Measurements from ENCODE around the gene LENEP. TPM values are rescaled to one million over a fixed set of nuclear protein-coding genes. Genes with fewer than 3 reads are reported as not detected.
A peak's percentile ranks its signal among the peaks of the same experiment; 100 is the strongest.

Gene LENEP
- total RNA-seq, 3 donors from 2014 or later, result not detected

DNA sequence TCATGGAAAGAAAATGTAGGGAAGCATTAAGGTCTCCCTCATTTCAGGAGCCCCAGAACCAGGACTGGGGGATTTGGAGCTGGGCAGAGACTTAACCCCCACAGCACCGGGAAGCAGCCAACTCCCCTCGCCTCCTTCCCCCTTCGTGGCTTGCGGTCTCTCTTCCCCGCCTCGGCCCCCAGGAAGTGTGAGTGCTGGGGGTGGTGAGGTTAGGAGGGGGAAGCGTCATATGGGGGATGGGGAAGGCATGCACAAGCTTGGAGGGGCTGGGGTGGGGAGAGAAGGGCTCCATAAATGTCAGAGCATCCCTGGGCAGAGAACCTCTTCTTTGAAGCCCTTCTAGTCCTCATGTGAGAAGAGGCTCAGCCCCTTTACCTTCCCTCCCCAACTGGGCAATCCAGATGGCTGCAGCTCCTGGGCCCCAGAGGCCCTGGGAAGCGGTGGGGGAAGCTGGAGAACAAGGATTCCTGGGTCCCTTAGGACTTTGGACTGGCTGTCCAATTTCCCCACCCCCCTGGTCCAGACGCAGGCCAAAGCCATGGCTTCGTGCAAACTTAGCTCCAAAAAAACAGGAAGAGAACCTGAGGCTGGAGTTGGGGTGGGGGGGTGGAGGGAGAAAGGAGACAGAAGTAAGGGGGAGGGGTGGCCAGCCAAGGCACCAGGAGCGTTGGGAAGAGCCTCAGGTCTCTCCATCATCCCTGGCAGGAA lies 17.0 kb downstream of the LENEP start:
- no peak for DNase-seq (ENCODE audit: low spot score in 2 of 2)
- TF ChIP-seq POLR2A (IDR thresholded peaks at IDR 0.05), result no peak
- Histone ChIP-seq H3K4me3 (peak overlapping the region; percentile 33 to 73 (median 63)), H3K27me3 (no peaks in the 10 kb centered on the region), H3K36me3 (no peaks in the 10 kb centered on the region), H3K27ac (peak overlapping the region; percentile 98 to 99), H3K4me1 (peaks cover 28 to 42% of the 10 kb centered on the region in 2 donors), H3K9me3 (no peaks in the 10 kb centered on the region)
- intact Hi-C loops (cut with DNase I; ENCODE audit: low total_unique reads), result no loop called here

DNA sequence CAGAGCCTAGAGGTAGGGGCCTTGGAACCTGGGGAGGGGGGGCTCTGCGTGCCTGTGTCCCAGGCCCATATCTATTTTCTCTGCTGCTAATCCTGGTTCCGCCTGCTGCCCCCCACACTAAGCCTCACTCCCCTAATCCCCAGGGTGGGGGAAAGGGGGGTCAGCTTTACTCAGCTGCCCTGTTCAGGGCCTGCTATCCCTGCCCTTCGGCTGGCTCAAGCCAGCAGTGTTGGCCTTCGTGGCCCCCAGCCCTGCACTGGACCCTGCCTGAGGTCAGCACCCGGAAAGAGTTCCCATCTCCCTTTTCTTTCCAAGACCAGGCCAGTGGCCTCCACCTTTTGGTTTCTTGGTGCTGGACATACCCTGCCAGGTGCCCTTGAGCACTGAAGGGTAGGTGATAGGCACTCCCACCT lies 17.6 kb downstream of the LENEP start:
- intact Hi-C loops (cut with DNase I; ENCODE audit: low total_unique reads), result no loop called here
- Histone ChIP-seq H3K36me3 (no peaks in the 10 kb centered on the region), H3K9me3 (no peaks in the 10 kb centered on the region), H3K4me3 (peak overlapping the region in 2 of 3 donors; percentile 63 to 73), H3K27me3 (no peaks in the 10 kb centered on the region), H3K4me1 (peaks cover 28 to 36% of the 10 kb centered on the region in 2 donors), H3K27ac (peak overlapping the region; percentile 98 to 99)
- TF ChIP-seq, protein P1, sequence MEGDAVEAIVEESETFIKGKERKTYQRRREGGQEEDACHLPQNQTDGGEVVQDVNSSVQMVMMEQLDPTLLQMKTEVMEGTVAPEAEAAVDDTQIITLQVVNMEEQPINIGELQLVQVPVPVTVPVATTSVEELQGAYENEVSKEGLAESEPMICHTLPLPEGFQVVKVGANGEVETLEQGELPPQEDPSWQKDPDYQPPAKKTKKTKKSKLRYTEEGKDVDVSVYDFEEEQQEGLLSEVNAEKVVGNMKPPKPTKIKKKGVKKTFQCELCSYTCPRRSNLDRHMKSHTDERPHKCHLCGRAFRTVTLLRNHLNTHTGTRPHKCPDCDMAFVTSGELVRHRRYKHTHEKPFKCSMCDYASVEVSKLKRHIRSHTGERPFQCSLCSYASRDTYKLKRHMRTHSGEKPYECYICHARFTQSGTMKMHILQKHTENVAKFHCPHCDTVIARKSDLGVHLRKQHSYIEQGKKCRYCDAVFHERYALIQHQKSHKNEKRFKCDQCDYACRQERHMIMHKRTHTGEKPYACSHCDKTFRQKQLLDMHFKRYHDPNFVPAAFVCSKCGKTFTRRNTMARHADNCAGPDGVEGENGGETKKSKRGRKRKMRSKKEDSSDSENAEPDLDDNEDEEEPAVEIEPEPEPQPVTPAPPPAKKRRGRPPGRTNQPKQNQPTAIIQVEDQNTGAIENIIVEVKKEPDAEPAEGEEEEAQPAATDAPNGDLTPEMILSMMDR (IDR thresholded peaks at IDR 0.05), result no peak
- TF ChIP-seq POLR2A (IDR thresholded peaks at IDR 0.05) (no peak), POLR2AphosphoS5 (IDR thresholded peaks at IDR 0.05) (no peak)
- no peak for DNase-seq (ENCODE audit: low spot score in 2 of 2)

DNA sequence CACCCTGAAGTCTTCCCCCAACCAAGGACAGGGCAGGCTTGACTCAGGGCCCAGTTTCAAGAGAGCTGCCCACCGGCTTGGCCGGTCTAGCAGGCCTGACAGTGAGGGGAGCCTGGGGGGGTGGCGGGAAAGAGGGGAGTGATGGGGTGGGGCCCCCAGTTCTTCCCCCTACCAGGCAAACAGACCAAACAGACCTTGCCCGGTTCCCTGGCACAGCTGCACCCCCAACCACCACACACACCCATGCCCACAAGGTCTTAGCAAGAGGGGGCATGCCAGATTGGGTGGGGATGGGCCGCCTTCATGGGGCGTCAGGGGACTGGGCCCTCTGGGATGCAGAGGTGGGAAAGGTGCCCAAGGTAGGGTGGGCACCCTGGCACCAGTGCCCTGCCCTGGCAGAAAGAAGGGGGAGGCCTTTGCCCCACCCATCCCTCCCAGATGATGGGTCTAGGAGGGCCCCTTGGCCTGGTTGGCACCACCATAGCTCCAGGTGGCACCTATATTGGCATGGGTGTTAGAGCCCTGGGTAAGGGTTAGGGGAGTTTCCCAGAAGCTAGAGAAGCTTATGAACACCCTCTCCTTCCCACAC lies 18.1 kb downstream of the LENEP start:
- H3K27me3 ChIP-seq, result no peaks in the 10 kb centered on the region
- TF ChIP-seq POLR2AphosphoS5 (IDR thresholded peaks at IDR 0.05), result no peak
- TF ChIP-seq POLR2A (IDR thresholded peaks at IDR 0.05), result no peak
- TF ChIP-seq, protein P1 (IDR thresholded peaks at IDR 0.05), result no peak
- DNase-seq (ENCODE audit: low spot score in 2 of 2), result no peak
- H3K27ac ChIP-seq, result peak overlapping the region; percentile 98 to 99
- peaks cover 28 to 32% of the 10 kb centered on the region in 2 donors for H3K4me1 ChIP-seq
- H3K36me3 ChIP-seq, result no peaks in the 10 kb centered on the region
- peak overlapping the region in 2 of 3 donors; percentile 63 to 73 for H3K4me3 ChIP-seq
- no peaks in the 10 kb centered on the region for H3K9me3 ChIP-seq
- intact Hi-C loops (cut with DNase I; ENCODE audit: low total_unique reads), result loop anchor here (1.0 kb wide), 1 partner anchor 22 kb away; no protein-coding TSS in a partner anchor

DNA sequence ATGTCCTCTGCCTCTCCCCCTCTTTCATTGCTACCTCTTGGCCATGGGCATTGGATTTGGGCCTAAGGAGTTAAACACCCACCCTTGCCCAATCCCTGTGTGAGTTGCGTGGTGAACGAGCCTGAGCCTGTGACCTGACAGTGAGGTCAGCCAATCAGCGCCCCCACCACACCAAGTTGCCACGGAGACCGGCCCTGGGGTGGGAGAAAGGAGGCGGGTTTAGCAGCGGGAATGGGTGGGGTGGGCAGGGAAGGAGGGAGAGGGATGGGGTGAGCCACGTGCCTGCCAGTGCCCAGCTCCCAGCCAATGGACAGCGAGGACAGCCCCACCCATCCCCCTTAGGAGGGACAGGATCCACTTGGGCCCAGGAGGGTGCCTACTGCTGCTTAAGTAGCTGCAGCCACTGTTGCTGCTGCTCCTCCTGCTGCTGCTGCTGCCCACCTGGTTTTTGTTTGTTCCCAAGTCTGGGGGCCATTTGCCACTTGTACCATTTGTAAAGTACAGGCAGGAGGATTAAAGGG lies 18.7 kb downstream of the LENEP start:
- TF ChIP-seq, protein P1 (IDR thresholded peaks at IDR 0.05), result no peak
- TF ChIP-seq POLR2A (IDR thresholded peaks at IDR 0.05), result no peak
- TF ChIP-seq POLR2AphosphoS5 (IDR thresholded peaks at IDR 0.05), result no peak
- Histone ChIP-seq H3K27ac (peak overlapping the region; percentile 98 to 99), H3K9me3 (no peaks in the 10 kb centered on the region), H3K4me3 (peak overlapping the region in 2 of 3 donors; percentile 63 to 73), H3K27me3 (no peaks in the 10 kb centered on the region), H3K4me1 (peaks cover 26 to 27% of the 10 kb centered on the region in 2 donors), H3K36me3 (no peaks in the 10 kb centered on the region)
- DNase-seq (ENCODE audit: low spot score in 2 of 2), result peak in 1 of 2 donors; percentile 75
- intact Hi-C loops (cut with DNase I; ENCODE audit: low total_unique reads), result loop anchor here (1.0 kb wide), 1 partner anchor 23 kb away; no protein-coding TSS in a partner anchor

DNA sequence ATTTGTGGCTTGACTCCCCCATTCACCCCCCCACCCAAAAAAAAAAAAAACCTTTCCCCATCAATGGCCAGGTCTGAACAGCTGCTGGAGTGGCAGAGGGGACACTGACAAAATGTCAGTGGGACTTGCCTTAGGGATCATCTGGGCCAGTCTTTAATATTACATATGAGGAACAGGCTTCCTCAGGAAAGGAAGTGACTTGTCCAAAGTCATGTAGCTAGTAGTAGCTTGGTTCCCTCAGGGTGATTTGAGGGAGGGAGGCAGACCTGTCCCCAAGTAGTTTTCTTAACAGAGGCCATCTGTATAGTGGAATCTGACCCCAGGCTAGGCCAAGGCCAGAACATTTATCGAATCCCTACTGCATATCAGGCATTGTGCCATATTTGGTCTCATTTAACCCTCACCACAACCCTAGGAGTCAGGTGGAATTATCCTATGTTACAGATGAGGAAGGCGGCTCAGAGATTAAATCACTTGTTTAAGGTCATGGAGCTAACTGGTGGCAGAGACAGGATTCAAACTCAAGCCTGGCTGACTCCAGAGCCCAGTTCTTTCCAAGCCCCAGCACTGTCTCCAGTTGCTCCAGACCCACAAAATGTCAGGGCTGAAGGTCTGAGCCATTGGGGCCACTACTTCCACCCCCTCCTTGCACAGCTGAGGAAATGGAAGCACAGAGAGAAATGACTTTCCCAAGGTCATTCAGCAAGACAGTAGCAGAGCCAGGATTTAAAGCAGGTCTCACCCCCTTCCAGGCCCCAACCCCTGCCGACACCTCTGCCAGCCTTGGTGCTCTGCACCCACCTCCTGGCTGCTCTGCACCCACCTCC lies 19.6 kb downstream of the LENEP start:
- Histone ChIP-seq H3K36me3 (no peaks in the 10 kb centered on the region), H3K4me1 (peaks cover 23 to 25% of the 10 kb centered on the region in 2 donors), H3K4me3 (no peak overlapping the region), H3K9me3 (no peaks in the 10 kb centered on the region), H3K27me3 (no peaks in the 10 kb centered on the region), H3K27ac (peak overlapping the region; percentile 68 to 99)
- no peak for DNase-seq (ENCODE audit: low spot score in 2 of 2)
- TF ChIP-seq POLR2A (IDR thresholded peaks at IDR 0.05) (no peak), POLR2AphosphoS5 (IDR thresholded peaks at IDR 0.05) (no peak)
- TF ChIP-seq, protein P1 (IDR thresholded peaks at IDR 0.05), result no peak
- intact Hi-C loops (cut with DNase I; ENCODE audit: low total_unique reads), result loop anchor here (1.0 kb wide), 1 partner anchor 24 kb away; no protein-coding TSS in a partner anchor
